ENCODE data around the gene MAGI2. TPM values are rescaled to one million over a fixed set of nuclear protein-coding genes. Genes with fewer than 3 reads are reported as not detected.

MAGI2 gene
- total RNA-seq, 1 donor from 2014 or later: 6.0 TPM

DNA sequence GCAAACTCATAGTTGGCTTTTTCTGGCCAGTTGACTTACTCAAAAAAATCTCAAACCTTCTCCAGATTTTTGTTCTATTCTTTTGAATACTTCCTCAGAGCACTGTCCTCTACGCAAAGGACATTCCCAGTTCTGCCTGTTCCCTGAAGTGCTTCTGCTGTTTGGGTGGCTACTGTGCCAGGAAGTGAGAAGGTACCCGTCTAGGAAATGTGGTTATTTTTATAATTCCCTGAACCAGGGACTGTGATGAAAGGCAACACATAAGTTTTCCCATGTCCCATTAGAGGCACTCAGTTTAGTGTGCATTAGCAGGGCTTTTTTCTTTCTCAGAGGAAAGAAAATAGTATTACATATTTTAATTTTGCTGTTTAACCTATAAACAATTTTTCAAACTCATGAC lies 1284.6 kb downstream of the MAGI2 start:
- DNase-seq (ENCODE audit: low read depth): no peak

DNA sequence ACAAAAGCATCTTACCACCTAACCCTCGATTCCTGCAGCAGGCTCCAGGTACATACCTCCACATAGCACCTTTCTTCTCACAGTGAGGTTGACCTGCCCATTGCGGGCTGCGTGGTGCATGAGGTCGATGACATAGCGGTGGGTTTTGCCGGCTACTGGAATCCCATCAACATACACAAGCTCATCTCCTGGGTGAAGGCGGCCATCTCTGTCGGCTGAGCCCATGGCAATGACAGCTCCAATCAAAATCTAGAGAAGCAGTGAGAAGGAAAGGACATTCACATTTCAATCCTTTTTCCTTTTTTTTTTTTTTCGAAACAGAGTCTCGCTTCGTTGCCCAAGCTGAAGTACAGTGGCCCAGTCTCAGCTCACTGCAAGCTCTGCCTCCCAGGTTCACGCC lies 1285.6 kb downstream of the MAGI2 start:
- DNase-seq (ENCODE audit: low read depth): no peak

DNA sequence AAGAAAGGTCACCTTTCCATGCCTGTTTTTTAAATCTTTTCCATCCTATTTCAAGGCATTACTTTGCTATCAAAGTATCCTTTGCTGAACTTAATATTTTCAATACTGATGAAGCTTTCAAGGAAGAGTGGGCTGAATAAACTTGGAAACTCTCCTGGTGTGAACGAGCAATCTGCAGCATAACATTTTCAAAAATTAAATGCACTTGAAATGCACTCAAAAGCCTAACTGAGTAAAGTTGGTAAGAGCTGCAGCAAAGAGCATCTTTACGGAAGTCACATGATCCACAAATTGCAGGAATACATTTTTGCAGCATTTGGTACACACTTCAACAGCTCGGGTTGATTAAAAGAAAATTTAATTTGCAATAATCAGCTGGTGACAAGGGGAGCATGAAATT lies 1287.6 kb downstream of the MAGI2 start:
- no peak for DNase-seq (ENCODE audit: low read depth)

DNA sequence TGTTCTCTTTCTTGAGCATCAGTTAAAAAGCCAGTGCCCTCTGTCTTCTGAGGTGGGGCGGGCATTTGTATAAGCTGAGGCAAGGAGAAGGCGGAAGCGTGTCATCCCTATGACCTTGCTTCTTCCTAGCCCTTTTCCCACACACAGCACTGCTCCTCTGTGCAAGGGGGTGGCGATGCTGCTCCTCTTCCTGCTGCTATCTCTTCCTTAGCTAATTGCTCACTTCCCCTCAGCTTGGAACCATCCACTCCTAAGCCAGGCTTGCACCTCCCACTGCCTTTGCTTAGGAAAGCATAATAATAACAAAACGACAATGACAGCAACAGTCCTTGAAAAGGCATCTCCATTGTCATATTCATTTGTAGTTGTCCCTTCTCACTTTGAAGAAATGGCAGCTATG lies 1288.0 kb downstream of the MAGI2 start:
- no peak for DNase-seq (ENCODE audit: low read depth)

DNA sequence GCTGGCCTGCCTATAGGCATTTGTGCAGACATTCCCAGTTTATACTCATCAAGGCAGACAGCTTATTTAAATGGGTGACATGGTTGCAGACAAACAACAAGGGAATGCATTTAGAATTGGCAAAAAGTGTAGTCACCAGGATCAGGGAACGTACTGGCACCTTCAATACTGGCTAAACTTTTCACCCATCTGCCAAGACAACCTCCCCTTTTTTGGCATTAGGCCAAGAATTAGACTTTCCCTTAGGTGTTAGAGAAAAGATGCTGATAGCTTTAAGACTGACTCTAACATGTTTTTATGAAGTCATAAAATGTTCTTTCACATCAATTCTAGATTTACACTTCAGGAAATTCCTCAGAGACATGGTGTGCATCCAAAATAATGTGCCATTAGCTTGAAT lies 1289.0 kb downstream of the MAGI2 start:
- DNase-seq (ENCODE audit: low read depth): no peak

DNA sequence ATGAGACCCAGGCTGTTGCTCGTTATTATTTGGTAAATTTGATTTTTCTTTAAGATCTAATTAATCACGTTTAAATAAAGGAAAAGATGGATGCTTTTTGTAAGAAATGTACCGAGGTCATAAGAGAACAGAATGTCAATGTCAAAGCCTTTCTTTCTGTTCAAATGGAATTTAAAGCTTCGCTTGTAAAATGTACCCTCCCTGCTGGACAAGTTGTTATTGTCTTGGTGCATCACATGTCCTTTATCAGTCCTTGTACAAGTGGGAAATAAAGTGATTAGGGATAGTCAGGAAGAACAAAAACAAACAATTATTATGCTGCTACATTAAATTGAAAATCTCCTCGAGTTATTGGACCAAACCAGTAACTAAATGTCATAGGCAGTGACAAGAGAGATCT lies 1291.7 kb downstream of the MAGI2 start:
- no peak for DNase-seq (ENCODE audit: low read depth)

DNA sequence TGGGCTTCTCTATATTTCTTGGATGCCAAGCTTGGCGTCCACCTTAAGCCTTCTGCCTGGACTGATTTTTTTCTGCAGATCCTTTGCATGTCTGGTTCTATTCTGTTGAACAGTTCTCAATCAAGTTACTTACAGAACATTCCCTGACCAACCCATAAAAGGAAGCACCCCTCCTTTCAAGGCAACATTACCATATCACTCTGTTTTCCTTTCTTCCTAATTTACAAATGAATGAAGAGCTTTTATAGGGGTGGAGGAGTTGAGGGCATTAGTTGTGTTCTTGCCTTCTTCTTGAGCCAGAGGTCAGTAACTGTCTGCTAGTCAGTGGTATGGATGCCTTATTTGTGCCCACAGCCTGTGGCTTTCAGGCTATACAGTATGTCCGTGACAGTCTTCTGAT lies 1293.9 kb downstream of the MAGI2 start:
- no peak for DNase-seq (ENCODE audit: low read depth)

DNA sequence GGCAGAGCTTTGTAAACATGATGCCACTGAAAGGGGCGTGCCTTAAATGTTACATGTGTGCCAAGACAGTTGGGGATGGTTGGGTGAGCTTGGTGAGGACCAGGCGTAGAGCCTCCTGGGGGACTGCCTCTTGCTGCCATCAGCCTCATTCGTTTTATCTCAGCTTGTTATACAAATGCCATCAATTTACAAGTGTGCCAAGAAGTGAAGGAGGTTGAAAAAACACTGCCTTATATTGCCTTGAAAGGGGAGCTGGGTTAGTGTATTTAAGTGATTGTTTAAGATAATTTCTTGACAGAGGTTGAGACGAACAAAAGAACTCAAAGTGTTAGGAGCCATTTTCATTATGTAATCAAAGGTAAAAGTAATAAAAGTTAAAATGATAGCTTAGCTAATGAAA lies 1300.2 kb downstream of the MAGI2 start:
- no peak for DNase-seq (ENCODE audit: low read depth)

DNA sequence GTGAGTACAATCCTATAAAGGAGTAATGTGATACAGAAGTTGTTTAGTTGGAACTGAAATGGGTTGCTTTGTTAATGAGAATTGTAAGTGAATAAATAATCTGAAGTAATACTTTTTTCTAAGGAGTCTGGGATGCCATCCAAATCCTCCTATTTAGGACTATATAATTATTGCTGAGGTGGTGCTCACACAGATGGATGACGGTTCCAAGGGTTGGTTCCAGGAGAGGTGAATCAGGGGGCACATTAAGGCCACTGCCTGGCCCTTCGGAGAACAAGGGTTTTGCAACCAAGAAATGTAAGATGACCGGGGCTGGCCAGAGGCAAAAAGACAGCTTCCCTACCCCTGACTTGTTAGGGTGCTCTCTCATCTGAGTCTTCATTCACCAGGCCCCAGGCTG lies 1302.2 kb downstream of the MAGI2 start:
- DNase-seq (ENCODE audit: low read depth): no peak

DNA sequence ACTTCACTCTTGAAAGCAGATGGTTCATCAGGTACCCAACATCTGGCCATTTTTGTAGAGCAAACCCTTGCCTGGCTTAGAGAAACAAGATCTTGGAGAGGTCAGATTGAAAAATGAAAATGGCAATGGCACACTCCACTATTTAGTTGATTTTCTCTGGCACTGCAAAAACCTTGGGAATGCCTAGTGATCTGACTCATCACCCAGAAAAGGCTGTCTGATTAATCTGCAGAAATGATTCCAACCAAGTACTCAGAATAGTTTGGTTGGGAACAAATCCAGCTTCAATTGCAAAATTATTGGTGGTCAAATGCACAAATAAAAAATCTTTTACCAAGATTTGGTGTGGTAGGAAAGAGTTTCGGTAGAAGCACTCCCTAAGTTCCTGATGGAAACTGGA lies 1303.7 kb downstream of the MAGI2 start:
- DNase-seq (ENCODE audit: low read depth): peak; percentile 86

DNA sequence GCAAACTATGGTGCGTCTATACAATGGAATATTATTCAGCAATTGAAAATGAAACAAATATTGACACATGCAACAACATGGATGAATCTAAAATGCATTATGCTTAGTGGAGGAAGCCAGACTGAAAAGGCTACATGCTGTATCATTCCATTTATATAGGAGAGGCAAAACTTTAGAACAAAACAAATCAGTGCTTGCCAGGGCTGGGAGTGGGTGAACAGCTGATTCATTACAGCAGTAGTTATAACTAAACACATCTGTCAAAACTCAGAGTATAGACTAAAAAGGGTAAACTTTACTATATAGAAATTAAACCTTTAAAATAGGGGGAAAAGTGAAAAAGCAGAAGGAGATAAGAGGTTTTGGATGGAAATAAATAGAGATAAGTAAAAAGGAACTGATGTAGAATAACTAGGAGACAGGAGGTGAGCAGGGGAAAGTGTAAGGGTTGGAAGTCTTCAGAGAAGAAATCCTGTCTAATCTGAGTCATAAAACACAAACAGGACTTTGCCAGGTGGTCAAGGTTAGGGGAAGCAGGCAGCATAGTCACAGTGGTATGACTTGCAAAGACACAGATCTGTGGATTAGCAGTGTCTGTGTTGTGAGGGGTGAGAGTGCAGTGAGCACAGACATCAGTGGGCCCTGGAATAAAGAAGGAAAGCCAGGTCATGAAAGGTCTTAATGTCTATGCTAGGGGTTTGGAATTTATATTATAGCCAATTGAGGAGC lies 1305.1 kb downstream of the MAGI2 start:
- no peak for DNase-seq (ENCODE audit: low read depth)

DNA sequence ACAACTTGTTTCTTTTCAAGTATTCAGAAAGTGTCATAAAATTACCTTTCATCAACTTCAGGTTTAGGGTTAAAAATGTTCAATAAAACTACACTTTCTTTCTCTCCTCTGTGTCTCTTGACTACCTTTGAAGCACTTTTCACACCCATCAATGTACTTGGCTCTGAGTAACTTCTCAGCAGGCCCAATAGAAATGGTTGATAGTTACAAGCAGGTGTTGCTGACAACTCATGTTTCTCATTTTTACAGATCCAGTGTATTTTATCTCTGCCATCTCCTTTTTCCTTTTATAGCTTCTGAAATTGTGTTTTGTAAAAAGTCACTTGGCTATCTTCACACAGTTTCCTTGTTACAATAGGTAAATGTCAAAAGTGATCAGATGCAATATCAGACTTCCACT lies 1306.9 kb downstream of the MAGI2 start:
- DNase-seq (ENCODE audit: low read depth): peak; percentile 57

DNA sequence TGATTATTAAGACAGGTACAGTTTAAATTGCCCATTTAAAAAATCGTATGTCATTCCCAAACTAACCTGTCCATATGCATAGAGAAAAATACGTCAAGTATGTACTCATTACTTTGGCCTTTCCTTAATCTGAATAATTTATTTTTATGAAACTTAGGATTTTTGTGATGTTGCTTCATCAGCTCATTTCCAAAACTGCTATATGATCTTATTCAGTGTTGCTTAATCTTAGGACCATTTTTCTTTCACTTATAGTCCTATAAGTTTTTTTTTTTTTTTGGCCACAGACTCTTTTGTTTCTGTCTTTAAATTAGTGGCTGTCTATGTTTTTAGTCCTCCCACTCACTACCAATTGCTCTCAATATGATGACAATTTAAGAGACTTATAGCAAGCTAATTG lies 1309.8 kb downstream of the MAGI2 start:
- DNase-seq (ENCODE audit: low read depth): no peak

DNA sequence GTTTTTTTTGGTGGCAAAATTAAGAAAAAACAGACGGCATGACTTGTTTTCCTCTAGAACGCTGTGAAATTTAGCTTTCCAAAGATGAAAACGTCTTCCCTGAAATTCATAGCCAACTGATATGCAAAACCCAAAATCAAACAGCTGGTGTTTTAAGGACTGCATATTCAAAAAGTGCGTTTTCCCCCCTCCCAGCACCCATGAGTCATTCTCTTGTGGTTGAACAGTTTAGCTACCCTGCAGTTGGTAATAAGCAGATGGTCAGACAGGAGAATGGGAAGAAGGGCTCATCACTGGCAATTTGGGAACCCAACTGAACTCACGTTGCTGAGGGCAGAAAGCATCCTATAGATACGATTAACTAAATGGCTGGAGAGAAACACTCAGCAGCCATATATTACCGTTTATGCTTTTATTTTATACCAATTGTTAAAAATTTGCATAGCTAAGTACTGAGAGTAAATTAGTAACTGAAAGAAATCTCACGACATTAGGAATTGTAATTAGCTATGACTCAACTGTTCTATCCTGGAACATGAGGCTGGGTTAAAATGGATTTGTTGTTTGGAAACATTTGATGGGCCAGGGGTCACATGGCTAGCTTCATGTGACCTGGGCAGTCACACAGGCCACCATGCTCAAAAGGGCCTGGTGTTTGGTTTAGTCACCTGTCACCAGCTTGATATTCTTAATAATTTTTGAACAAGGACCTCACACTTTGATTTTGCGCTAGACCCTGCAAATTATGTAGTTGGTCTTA lies 1311.8 kb downstream of the MAGI2 start:
- DNase-seq (ENCODE audit: low read depth): peak; percentile 98

DNA sequence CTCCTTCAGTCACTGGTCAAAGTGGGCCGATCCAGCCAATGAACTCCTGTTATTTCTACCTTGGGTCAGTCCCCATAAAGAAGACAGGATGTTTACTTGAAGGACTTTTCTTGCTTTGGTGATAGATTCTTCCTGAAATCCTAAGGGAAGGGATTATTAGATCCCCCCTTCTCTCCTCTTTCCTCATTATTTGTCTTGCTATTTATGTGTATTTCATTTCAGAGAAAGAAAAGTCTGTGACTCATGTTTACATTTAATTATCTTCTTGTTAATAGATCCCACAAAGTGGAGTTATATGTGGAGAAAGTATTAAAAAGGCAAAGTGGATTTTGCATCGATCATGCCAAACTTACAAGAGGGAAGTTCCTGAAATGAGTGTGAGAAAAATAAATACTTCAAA lies 1313.4 kb downstream of the MAGI2 start:
- DNase-seq (ENCODE audit: low read depth): no peak

DNA sequence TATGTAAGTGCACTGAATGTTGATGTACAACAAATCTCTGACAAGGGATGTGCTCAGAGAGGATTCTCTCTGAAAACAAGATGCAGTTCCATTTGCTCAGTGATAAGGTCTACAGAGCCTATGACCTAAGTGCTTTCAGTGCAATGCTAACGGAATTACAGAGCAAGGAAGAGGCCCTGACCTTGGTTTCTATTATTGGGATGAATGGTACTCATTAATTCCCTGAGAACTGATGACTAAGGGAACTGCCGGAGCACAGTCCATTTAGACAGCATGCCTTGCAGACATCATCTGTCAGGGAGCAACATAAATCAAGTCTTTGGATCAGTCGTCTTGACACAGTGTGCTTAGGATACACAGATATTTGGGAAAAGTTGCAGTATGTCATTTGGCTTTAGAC lies 1314.1 kb downstream of the MAGI2 start:
- DNase-seq (ENCODE audit: low read depth): peak; percentile 90

DNA sequence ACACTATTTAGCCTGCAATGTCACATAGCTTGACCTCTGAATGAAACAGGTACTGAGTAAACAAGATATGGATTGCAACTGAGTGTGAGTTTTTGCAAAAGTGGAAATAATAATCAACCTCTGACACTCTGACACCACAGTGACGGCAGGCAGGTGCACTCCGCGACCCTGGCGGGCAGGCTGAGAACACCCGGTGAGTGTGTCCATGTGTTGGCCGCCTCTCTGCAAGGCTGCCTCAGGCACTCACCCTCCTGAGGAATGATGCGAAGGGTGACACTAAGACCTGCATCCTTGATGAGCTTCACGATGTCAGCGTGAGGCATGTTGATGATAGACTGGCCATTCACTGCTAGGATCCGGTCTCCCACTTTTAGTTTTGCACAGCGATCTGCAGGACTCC lies 1318.7 kb downstream of the MAGI2 start:
- no peak for DNase-seq (ENCODE audit: low read depth)

DNA sequence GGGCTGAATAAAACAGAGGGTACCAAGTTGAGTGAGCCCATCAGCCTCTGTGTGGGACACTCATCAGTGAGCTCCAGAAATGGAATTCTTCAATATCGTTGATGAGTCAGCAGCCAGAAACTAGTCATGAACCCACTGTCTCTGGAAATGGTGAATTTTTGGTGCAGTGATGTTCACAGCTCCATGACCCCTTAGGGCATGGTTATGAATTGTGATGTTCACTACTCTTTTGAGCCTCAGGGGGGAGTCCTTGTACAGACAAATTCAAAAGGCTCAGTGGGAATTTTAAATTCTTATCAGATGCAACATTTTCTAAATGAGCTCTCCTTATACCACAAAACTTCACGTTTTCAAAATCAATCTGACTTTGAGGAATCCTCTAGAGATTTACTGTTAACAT lies 1319.2 kb downstream of the MAGI2 start:
- DNase-seq (ENCODE audit: low read depth): peak; percentile 78

DNA sequence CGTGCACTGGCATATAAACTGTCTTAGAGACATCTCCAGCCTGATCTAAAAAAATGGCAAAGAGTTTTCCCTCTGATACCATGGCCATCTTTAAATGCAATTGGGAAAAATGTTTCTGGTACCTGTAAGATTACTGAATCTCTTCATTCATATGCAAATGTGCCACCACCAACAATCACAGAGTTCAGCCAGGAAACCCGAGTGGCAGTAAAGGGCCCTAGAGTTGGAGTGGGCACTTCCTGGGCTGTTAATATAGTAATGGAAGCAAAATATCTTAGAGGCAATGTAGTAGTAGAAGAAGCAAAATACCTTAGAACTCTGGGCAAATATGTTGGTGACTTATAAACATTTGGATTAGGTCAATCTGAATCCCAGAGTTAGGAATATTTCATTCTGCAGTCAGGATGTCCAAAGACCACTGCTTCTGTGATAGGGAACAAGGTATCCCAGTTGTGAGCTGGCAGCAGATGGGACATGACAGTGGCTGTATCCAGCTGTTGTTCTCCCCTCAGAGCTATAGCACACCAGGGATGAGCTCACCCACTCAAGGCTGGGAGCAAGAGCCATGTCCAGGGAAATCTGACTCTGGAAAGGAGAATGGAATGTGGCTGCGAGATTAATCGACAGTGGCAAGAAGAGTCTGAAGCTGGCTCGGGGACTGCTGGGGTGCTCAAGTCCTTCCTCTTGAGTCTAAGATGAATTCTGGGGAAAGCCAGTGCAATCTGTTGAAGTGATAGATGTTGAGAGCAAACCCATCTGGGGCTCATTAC lies 1322.8 kb downstream of the MAGI2 start:
- DNase-seq (ENCODE audit: low read depth): peak; percentile 76

DNA sequence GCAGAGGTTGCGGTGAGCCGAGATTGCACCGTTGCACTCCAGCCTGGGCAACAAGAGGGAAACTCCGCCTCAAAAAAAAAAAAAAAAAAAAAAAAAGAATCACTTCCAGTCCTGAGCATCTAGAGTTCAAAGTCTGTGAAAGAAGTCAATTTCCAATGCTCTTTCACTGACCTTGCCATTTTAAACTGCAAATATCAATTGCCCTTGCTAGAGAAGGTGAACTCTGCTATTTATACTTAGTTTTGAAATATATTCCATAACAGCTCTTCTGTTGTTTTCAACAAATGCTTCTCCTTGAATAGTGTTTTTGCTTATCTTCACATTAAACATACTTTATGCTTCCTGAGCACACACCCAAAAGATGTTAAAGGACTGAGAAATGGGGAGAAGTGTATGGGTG lies 1323.6 kb downstream of the MAGI2 start:
- no peak for DNase-seq (ENCODE audit: low read depth)

DNA sequence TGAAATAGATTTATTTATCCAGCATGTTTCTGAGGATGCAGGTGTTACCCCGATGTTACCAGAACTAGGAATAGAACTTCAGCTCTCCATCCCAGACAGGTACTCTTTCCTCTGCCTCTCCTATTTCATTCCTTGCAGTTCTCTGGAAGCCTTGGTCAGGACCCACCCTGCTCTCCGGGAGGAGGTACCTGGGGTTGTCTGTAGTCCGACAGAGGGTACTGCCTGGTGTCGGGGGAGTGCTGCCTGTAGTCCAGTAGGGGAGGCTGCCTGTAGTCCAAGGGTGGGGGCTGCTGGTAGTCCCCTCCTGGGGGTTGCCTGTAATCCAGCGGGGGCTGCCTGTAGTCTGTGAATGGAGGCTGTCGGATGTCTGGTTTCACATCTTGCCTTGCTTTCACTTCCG lies 1326.5 kb downstream of the MAGI2 start:
- no peak for DNase-seq (ENCODE audit: low read depth)

DNA sequence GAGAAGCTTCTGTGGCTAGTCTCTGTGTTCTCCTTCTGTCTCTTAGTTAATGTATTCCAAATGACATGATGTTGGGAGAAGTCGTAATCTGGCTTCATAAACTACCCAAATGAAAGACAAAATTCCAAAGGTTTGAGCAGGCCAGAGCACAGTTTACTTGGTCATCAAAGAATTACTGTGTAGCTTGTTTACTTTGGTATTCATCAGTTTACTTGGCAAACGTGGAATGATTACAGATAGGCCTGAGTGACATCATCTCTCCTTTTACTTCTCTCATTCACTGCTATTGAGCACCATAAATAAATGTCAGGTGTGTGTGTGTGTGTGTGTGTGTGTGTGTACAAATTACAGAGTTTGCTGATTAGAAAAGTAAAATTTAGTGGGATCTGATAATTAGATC lies 1327.6 kb downstream of the MAGI2 start:
- no peak for DNase-seq (ENCODE audit: low read depth)

Measured in myocyte (in vitro differentiated cells).